GM12878 (cell line): Measurements from ENCODE around the gene DAAM1. TPM values are rescaled to one million over a fixed set of nuclear protein-coding genes. Genes with fewer than 3 reads are reported as not detected.
A peak's percentile ranks its signal among the peaks of the same experiment; 100 is the strongest.

Experiments used
- ATAC-seq: fragments of 200-7000 bp; cut with Tn5 transposase; 3 replicates; pipeline ENCODE4 v1.9.1; 2020; ENCODE audit warnings: mild to moderate bottlenecking, moderate library complexity
- BruUV-seq: library from RNA; stranded (reverse); fragments of 400-500 nt; replicated peaks from 2 replicates; lab custom pipeline; 2021; lab: Mats Ljungman, UMichigan
- CTCF ChIA-PET: fragments of 300-600 bp; sonication (Branson Sonifier 250); formaldehyde crosslinking; extraction: SDS; loops from one replicate; lab custom pipeline; 2021; ENCODE audit warnings: inconsistent platforms; lab: Yijun Ruan, JAX
- POLR2A ChIA-PET: fragments of 350-600 bp; formaldehyde crosslinking; extraction: SDS; loops from one replicate; lab custom pipeline; 2021; ENCODE audit warnings: inconsistent platforms; lab: Charles Lee
- RAD21 ChIA-PET: fragments of 300-600 bp; sonication (Branson Sonifier 250); formaldehyde crosslinking; loops from one replicate; lab custom pipeline; 2023; ENCODE audit warnings: antibody characterized with exemption; ENCODE audit not compliant: unreplicated experiment; lab: Charles Lee
- SMC1A ChIA-PET: fragments of 300-600 bp; sonication (Branson Sonifier 250); formaldehyde crosslinking; loops from one replicate; lab custom pipeline; 2023; ENCODE audit not compliant: unreplicated experiment, uncharacterized antibody; lab: Charles Lee
- DNase-seq: peaks from one replicate; pipeline ENCODE4 v3.0.0-alpha.2; 2011; ENCODE audit warnings: low read depth, low spot score
- FAIRE-seq: peaks from 3 replicates; lab custom pipeline; 2011; peaks lifted over from hg19 to GRCh38; lab: Jason Lieb, UNC
- H2AFZ ChIP-seq: 2 replicates; pipeline ENCODE4 v1.6.0; 2011; ENCODE audit warnings: low read depth, low read length, control low read depth; ENCODE audit not compliant: control insufficient read depth
- H3K27ac ChIP-seq: 2 replicates; pipeline ENCODE4 v1.5.1; 2011; ENCODE audit warnings: control low read depth; ENCODE audit not compliant: control insufficient read depth, insufficient read depth
- H3K27me3 ChIP-seq, 2 experiments: replicated peaks in 1 of 2; 2 replicates each; pipeline versions ENCODE4 v1.6.0 to v1.6.1; 2011; ENCODE audit warnings: low read length in 1 of 2; ENCODE audit not compliant: control insufficient read depth in 2 of 2, insufficient read depth in 2 of 2
- H3K36me3 ChIP-seq, 2 experiments: 2 replicates each; pipeline ENCODE4 v1.5.1; 2011; ENCODE audit warnings: low read length in 1 of 2; ENCODE audit not compliant: control insufficient read depth in 2 of 2, insufficient read depth in 2 of 2
- H3K4me1 ChIP-seq: 2 replicates; pipeline ENCODE4 v1.6.1; 2011; ENCODE audit warnings: mild to moderate bottlenecking, low read length, moderate library complexity, mixed read lengths; ENCODE audit not compliant: control insufficient read depth, insufficient read depth
- H3K4me2 ChIP-seq: 2 replicates; pipeline ENCODE4 v1.6.0; 2011; ENCODE audit warnings: control low read depth; ENCODE audit not compliant: control insufficient read depth, insufficient read depth
- H3K4me3 ChIP-seq: fragments of 200-600 bp; sonication (generic); 2 replicates; pipeline ENCODE4 v1.5.1; 2016
- H3K79me2 ChIP-seq: 2 replicates; pipeline ENCODE4 v1.6.0; 2011; ENCODE audit warnings: low read length; ENCODE audit not compliant: control insufficient read depth, insufficient read depth
- H3K9ac ChIP-seq: 2 replicates; pipeline ENCODE4 v1.8.0; 2011; ENCODE audit warnings: low read length, control low read depth, mixed read lengths; ENCODE audit not compliant: control insufficient read depth, insufficient read depth
- H3K9me3 ChIP-seq: replicated peaks from 3 replicates; pipeline ENCODE4 v1.5.1; 2011; ENCODE audit warnings: mild to moderate bottlenecking, low read length; ENCODE audit not compliant: control insufficient read depth, insufficient read depth
- H4K20me1 ChIP-seq: 2 replicates; pipeline ENCODE4 v1.6.0; 2011; ENCODE audit not compliant: control insufficient read depth, insufficient read depth
- BCL11A ChIP-seq: IDR thresholded peaks from 2 replicates; pipeline ENCODE4 v1.6.1; 2011; ENCODE audit warnings: low read depth, low read length
- HDAC2 ChIP-seq: fragments of 200-600 bp; sonication (generic); IDR thresholded peaks from 2 replicates; pipeline ENCODE4 v1.6.1; 2017
- HDGF ChIP-seq: fragments of 450-650 bp; IDR thresholded peaks from 2 replicates; pipeline ENCODE4 v1.6.1; 2016; ENCODE audit warnings: antibody characterized with exemption
- MEF2B ChIP-seq: fragments of 450-650 bp; IDR thresholded peaks from 2 replicates; pipeline ENCODE4 v1.6.1; 2018; ENCODE audit warnings: mild to moderate bottlenecking, moderate library complexity; ENCODE audit not compliant: partially characterized antibody, poor library complexity, severe bottlenecking
- SMAD1 ChIP-seq: fragments of 450-650 bp; IDR thresholded peaks from 2 replicates; pipeline ENCODE4 v1.6.1; 2018; ENCODE audit warnings: mild to moderate bottlenecking, low read depth; ENCODE audit not compliant: partially characterized antibody
- SMAD5 ChIP-seq: IDR thresholded peaks from 2 replicates; pipeline ENCODE4 v1.6.1; 2016; ENCODE audit warnings: antibody characterized with exemption, low read depth
- SP1 ChIP-seq: IDR thresholded peaks from one replicate; pipeline ENCODE4 v1.6.1; 2011; ENCODE audit warnings: low read depth, low read length
- ZNF274 ChIP-seq: IDR thresholded peaks from one replicate; pipeline ENCODE4 v1.8.0; 2011; ENCODE audit not compliant: insufficient read length, insufficient read depth
- ZZZ3 ChIP-seq: IDR thresholded peaks from 2 replicates; pipeline ENCODE4 v1.6.1; 2011; ENCODE audit warnings: low read depth; ENCODE audit not compliant: control insufficient read depth, insufficient read length
- WGBS: methylation state at CpG from one replicate; pipeline ENCODE4 v1.1.6; 2016; ENCODE audit warnings: low lambda C conversion rate; ENCODE audit not compliant: insufficient replicate concordance, insufficient coverage; ENCODE audit errors: missing lambda C conversion rate; 5-methylcytosine and 5-hydroxymethylcytosine counted together
- in situ Hi-C: fragments of 300-500 bp; cut with MboI; formaldehyde crosslinking; loops from 9 replicates; pipeline ENCODE4 v1.14.3; 2018; ENCODE audit warnings: mixed read lengths
- intact Hi-C: fragments of 100-400 bp; cut with micrococcal nuclease; formaldehyde crosslinking; loops from one replicate; pipeline ENCODE4 v1.14.2; 2022; ENCODE audit not compliant: unreplicated experiment
- polyA plus RNA-seq, 11 experiments: library from polyadenylated mRNA; depleted of rRNA in 4 of 11; unstranded in 6 of 11; stranded (reverse) in 5 of 11; fragments of >200 nt; fragmentation: Nextera tagmentation in 4 of 11; fragmentation: Illumina TruSeq in 1 of 11; extraction: Ambion mirVana in 4 of 11; extraction: Trizol in 1 of 11; gene quantifications; 1 replicate in 1 of 11; 2 replicates in 10 of 11; pipeline versions ENCODE4 v1.2.1 to v1.2.3, GENCODE V29; 2011 to 2016; ENCODE audit warnings: inconsistent platforms in 2 of 11, missing spikeins in 2 of 11, low read depth in 1 of 11
- total RNA-seq, 4 experiments: library from RNA; depleted of rRNA in 3 of 4; stranded (reverse); fragments of >200 nt in 3 of 4; fragmentation: Illumina TruSeq in 1 of 4; extraction: Trizol in 1 of 4; gene quantifications; 2 replicates each; pipeline versions ENCODE4 v1.2.1 to v1.2.3, GENCODE V29; 2013 to 2021
- TF ChIP-seq, protein P1 (sequence below): fragments of 450-650 bp; IDR thresholded peaks from 2 replicates; pipeline ENCODE4 v1.6.1; 2017; ENCODE audit warnings: mild to moderate bottlenecking, low read depth, inconsistent platforms; ENCODE audit not compliant: poor library complexity, severe bottlenecking
- TF ChIP-seq, protein P2 (sequence below): fragments of 450-650 bp; conservative IDR thresholded peaks from 2 replicates; pipeline ENCODE4 v1.6.1; 2017; ENCODE audit warnings: mild to moderate bottlenecking, moderate library complexity

DAAM1 gene
- total and polyA plus RNA-seq, 10 of the 15 experiments (the other 5 are each of a cell fraction or from before 2014, with no cell fraction given) = 13.8 to 32.4 (median 24.2) TPM

DNA sequence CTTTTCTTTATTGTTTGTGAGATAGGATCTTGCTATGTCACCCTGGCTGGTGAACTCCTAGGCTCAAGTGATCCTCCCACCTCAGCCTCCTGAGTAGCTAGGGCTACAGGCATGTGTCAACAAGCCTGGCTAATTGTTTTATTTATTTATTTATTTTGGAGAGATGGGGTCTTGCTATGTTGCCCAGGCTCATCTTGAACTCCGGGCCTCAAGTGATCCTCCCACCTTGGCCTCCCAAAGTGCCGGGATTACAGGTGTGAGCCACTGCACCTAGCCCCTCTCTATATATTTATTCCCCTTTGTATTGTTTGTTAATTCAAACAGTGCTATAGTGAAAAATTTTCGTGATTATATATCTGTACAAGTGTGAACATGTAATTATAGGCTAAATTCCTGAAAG is 123.3 kb downstream of the DAAM1 start (continued):
- TF ChIP-seq, protein P1, sequence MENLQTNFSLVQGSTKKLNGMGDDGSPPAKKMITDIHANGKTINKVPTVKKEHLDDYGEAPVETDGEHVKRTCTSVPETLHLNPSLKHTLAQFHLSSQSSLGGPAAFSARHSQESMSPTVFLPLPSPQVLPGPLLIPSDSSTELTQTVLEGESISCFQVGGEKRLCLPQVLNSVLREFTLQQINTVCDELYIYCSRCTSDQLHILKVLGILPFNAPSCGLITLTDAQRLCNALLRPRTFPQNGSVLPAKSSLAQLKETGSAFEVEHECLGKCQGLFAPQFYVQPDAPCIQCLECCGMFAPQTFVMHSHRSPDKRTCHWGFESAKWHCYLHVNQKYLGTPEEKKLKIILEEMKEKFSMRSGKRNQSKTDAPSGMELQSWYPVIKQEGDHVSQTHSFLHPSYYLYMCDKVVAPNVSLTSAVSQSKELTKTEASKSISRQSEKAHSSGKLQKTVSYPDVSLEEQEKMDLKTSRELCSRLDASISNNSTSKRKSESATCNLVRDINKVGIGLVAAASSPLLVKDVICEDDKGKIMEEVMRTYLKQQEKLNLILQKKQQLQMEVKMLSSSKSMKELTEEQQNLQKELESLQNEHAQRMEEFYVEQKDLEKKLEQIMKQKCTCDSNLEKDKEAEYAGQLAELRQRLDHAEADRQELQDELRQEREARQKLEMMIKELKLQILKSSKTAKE = no peak
- TF ChIP-seq HDAC2 (no peak), SP1 (no peak), ZZZ3 (no peak)
- TF ChIP-seq, all 136 proteins: peak for 0

DNA sequence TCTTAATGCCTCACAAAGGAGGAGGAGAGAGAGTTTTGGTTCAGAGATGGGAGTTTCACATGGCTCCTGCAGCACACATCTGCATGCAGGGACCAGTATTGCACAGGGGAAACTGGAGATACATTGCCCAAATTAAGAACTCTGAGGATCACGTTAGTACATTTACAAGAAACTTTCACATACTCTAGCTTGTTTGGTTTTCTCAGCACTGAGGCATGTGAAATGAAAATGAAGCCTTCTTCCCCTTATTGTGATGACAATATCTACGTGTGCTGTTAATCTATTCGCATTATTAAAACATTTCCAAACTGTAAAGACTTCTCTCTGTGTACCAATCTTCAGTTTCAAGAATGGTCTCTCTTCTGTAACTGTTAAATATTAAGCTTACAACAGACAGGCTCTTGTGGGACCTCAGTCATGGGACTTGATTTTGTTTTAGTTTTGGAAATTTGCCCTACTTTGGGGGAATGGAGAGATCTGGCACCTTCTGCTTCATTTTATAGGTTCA is 124.7 kb downstream of the DAAM1 start:
- H3K4me3 ChIP-seq = no peak overlapping the region
- CTCF ChIA-PET = interaction anchor here (0.6 to 2.2 kb wide), 11 partner anchors 11 to 189 kb away, joined by 3 to 10 read pairs (median 3); no protein-coding TSS in a partner anchor
- no peaks in the 10 kb centered on the region for H4K20me1 ChIP-seq
- H2AFZ ChIP-seq = no peak overlapping the region
- H3K4me1 ChIP-seq = peaks cover 3% of the 10 kb centered on the region; the same call in 1 of the 2 replicates
- SMC1A ChIA-PET = interaction anchor here (0.8 to 2.5 kb wide), 14 partner anchors 8 to 171 kb away, joined by 3 to 17 read pairs (median 4); partner anchors contain the start of gene DAAM1
- BruUV-seq = no TSS peak
- H3K36me3 ChIP-seq = no peaks in the 10 kb centered on the region
- peak overlapping the region; percentile 14; the same call in 1 of the 2 replicates for H3K27ac ChIP-seq
- DNase-seq = peak; percentile 60
- WGBS = 75% methylated on average over 3 of the region's 3 CpGs
- POLR2A ChIA-PET = interaction anchor here (1.0 to 1.2 kb wide), 2 partner anchors 9 to 100 kb away, joined by 3 read pairs; no protein-coding TSS in a partner anchor
- H3K4me2 ChIP-seq = no peak overlapping the region; the same call in 1 of the 2 replicates
- peak; percentile 80 for ATAC-seq
- H3K79me2 ChIP-seq = no peaks in the 10 kb centered on the region
- no peaks in the 10 kb centered on the region for H3K9me3 ChIP-seq
- H3K9ac ChIP-seq = no peak overlapping the region
- no peak for FAIRE-seq
- intact Hi-C loops = no loop called here
- no peaks in the 10 kb centered on the region for H3K27me3 ChIP-seq
- in situ Hi-C loops = no loop called here
- RAD21 ChIA-PET = interaction anchor here (0.8 to 3.9 kb wide), 8 partner anchors 13 to 188 kb away, joined by 4 to 18 read pairs (median 4); partner anchors contain the start of gene DAAM1
- TF ChIP-seq SMAD1 (no peak), ZNF274 (no peak), SMAD5 (no peak), BCL11A (no peak), HDGF (no peak), MEF2B (peak; percentile 85)
- TF ChIP-seq, protein P2, sequence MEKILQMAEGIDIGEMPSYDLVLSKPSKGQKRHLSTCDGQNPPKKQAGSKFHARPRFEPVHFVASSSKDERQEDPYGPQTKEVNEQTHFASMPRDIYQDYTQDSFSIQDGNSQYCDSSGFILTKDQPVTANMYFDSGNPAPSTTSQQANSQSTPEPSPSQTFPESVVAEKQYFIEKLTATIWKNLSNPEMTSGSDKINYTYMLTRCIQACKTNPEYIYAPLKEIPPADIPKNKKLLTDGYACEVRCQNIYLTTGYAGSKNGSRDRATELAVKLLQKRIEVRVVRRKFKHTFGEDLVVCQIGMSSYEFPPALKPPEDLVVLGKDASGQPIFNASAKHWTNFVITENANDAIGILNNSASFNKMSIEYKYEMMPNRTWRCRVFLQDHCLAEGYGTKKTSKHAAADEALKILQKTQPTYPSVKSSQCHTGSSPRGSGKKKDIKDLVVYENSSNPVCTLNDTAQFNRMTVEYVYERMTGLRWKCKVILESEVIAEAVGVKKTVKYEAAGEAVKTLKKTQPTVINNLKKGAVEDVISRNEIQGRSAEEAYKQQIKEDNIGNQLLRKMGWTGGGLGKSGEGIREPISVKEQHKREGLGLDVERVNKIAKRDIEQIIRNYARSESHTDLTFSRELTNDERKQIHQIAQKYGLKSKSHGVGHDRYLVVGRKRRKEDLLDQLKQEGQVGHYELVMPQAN = no peak
- TF ChIP-seq, protein P1 = no peak
